PC-3 (cell line): ENCODE results near the gene NKTR. TPM values are rescaled to one million over a fixed set of nuclear protein-coding genes. Genes with fewer than 3 reads are reported as not detected.

Experiments used
- ATAC-seq: fragments of 200-7000 bp; cut with Tn5 transposase; 2 replicates; pipeline ENCODE4 v1.9.1; 2020; ENCODE audit warnings: mild to moderate bottlenecking, moderate library complexity
- BruUV-seq: library from RNA; stranded (reverse); fragments of 400-500 nt; replicated peaks from 2 replicates; lab custom pipeline; 2021; lab: Mats Ljungman, UMichigan
- CTCF ChIA-PET: fragments of 300-600 bp; sonication (Branson Sonifier 250); formaldehyde crosslinking; loops from one replicate; lab custom pipeline; 2022; ENCODE audit warnings: antibody characterized with exemption; lab: Charles Lee
- POLR2A ChIA-PET: fragments of 300-600 bp; sonication (Branson Sonifier 250); formaldehyde crosslinking; loops from one replicate; lab custom pipeline; 2022; ENCODE audit warnings: antibody characterized with exemption; ENCODE audit not compliant: unreplicated experiment; lab: Charles Lee
- DNase-seq: peaks from one replicate; pipeline ENCODE4 v3.0.0-alpha.2; 2015
- H2AFZ ChIP-seq: fragments of 300-600 bp; sonication (generic); 2 replicates; pipeline ENCODE4 v1.6.0; 2016; ENCODE audit warnings: antibody characterized with exemption, low read length
- H3F3A ChIP-seq: fragments of 300-600 bp; sonication (generic); one replicate; pipeline ENCODE4 v1.6.0; 2017; ENCODE audit warnings: antibody characterized with exemption, low read length, control low read depth, mild to moderate bottlenecking; ENCODE audit not compliant: unreplicated experiment
- H3K27ac ChIP-seq: fragments of 300-600 bp; sonication (generic); 2 replicates; pipeline ENCODE4 v1.5.1; 2016; ENCODE audit warnings: mild to moderate bottlenecking, low read length
- H3K27me3 ChIP-seq: fragments of 300-600 bp; sonication (generic); 2 replicates; pipeline ENCODE4 v1.6.1; 2016; ENCODE audit warnings: low read length, mixed read lengths
- H3K36me3 ChIP-seq: fragments of 300-600 bp; sonication (generic); 2 replicates; pipeline ENCODE4 v1.6.1; 2016; ENCODE audit warnings: low read depth, mixed run types, low read length, mixed read lengths
- H3K4me1 ChIP-seq: fragments of 300-600 bp; sonication (generic); 2 replicates; pipeline ENCODE4 v1.5.1; 2016; ENCODE audit warnings: low read length; ENCODE audit not compliant: insufficient read depth
- H3K4me2 ChIP-seq: fragments of 300-600 bp; sonication (generic); 2 replicates; pipeline ENCODE4 v1.6.0; 2016; ENCODE audit warnings: low read length
- H3K4me3 ChIP-seq: fragments of 300-600 bp; sonication (generic); 2 replicates; pipeline ENCODE4 v1.5.1; 2016; ENCODE audit warnings: mild to moderate bottlenecking, low read length, mixed read lengths
- H3K79me2 ChIP-seq: fragments of 300-600 bp; sonication (generic); 2 replicates; pipeline ENCODE4 v1.6.1; 2017; ENCODE audit warnings: low read length, mixed read lengths
- H3K9ac ChIP-seq: fragments of 300-600 bp; sonication (generic); 2 replicates; pipeline ENCODE4 v1.6.0; 2016; ENCODE audit warnings: mild to moderate bottlenecking, low read length
- H3K9me2 ChIP-seq: fragments of 300-600 bp; sonication (generic); replicated peaks from 2 replicates; pipeline ENCODE4 v1.6.1; 2016; ENCODE audit warnings: mixed run types, low read length, mixed read lengths
- H3K9me3 ChIP-seq: fragments of 300-600 bp; sonication (generic); 2 replicates; pipeline ENCODE4 v1.6.1; 2016; ENCODE audit warnings: low read length, mixed read lengths
- H4K20me1 ChIP-seq: fragments of 300-600 bp; sonication (generic); 2 replicates; pipeline ENCODE4 v1.6.1; 2016; ENCODE audit warnings: low read length, mixed read lengths
- CTCF ChIP-seq: fragments of 300-600 bp; sonication (generic); conservative IDR thresholded peaks from 2 replicates; pipeline ENCODE4 v1.5.1; 2017; ENCODE audit warnings: antibody characterized with exemption, low read depth, mild to moderate bottlenecking, low read length
- EZH2 ChIP-seq: fragments of 300-600 bp; sonication (generic); IDR thresholded peaks from one replicate; pipeline ENCODE4 v1.6.1; 2017; ENCODE audit warnings: antibody characterized with exemption, mild to moderate bottlenecking, low read length; ENCODE audit not compliant: unreplicated experiment
- EZH2phosphoT487 ChIP-seq: fragments of 300-600 bp; sonication (generic); IDR thresholded peaks from 2 replicates; pipeline ENCODE4 v1.6.1; 2018; ENCODE audit warnings: mild to moderate bottlenecking, antibody characterized with exemption, low read length, borderline replicate concordance
- intact Hi-C: fragments of 100-400 bp; cut with micrococcal nuclease; formaldehyde crosslinking; loops from 2 replicates; pipeline ENCODE4 v1.9.0; 2023
- total RNA-seq: library from RNA; depleted of rRNA; stranded (reverse); fragments of >200 nt; gene quantifications from 2 replicates; pipeline ENCODE4 v1.2.3, GENCODE V29; 2014

NKTR gene
- total RNA-seq, 1 experiment from 2014 or later: 37.6 TPM

- peak overlapping the region; percentile 100 for H3K4me2 ChIP-seq
- no TSS peak for BruUV-seq
- H3K27me3 ChIP-seq: no peaks in the 10 kb centered on the region
- no peaks in the 10 kb centered on the region for H3F3A ChIP-seq
- peak; percentile 53 for DNase-seq
- peaks cover 28% of the 10 kb centered on the region for H3K4me1 ChIP-seq
- ATAC-seq: peak; percentile 5; the same call in 1 of the 2 replicates
- no peak overlapping the region for H3K9ac ChIP-seq
- no peak overlapping the region for H3K4me3 ChIP-seq
- TF ChIP-seq EZH2: no peak
- TF ChIP-seq EZH2phosphoT487: no peak
- no peak for TF ChIP-seq CTCF
- H3K9me2 ChIP-seq: no peaks in the 10 kb centered on the region
- H3K9me3 ChIP-seq: no peaks in the 10 kb centered on the region
- ChIA-PET CTCF (interaction anchor here (1.3 kb wide), 1 partner anchor 93 kb away, joined by 3 read pairs; no protein-coding TSS in a partner anchor), POLR2A (no interaction called here)
- 0 out of 2 replicates have a peak, but pooled peaks cover 8% of the 10 kb centered on the region for H3K79me2 ChIP-seq
- no peak overlapping the region for H2AFZ ChIP-seq
- H3K36me3 ChIP-seq: peaks cover 14% of the 10 kb centered on the region
- 0 out of 2 replicates have a peak overlapping the region, but pooled peaks have one; percentile 7 for H3K27ac ChIP-seq
- intact Hi-C loops: loop anchor here (1.0 to 2.0 kb wide), 3 partner anchors 51 to 177 kb away; partner anchors contain the start of gene NKTR
- H4K20me1 ChIP-seq: no peaks in the 10 kb centered on the region
These were observed 51.0 kb downstream of the NKTR start for GRCh38 chr3:42651248-42652091.

- ATAC-seq: peak; percentile 0
- H3K9me3 ChIP-seq: no peaks in the 10 kb centered on the region
- no peak for DNase-seq
- no peaks in the 10 kb centered on the region for H3K9me2 ChIP-seq
- H3K4me3 ChIP-seq: no peak overlapping the region
- no peaks in the 10 kb centered on the region for H3K27me3 ChIP-seq
- H2AFZ ChIP-seq: peak overlapping the region; percentile 52; the same call in 1 of the 2 replicates
- CTCF ChIA-PET: interaction anchor here (1.3 kb wide), 1 partner anchor 92 kb away, joined by 3 read pairs; no protein-coding TSS in a partner anchor
- POLR2A ChIA-PET: no interaction called here
- no peaks in the 10 kb centered on the region for H4K20me1 ChIP-seq
- peak overlapping the region; percentile 53 for H3K27ac ChIP-seq
- peaks cover 28% of the 10 kb centered on the region for H3K4me1 ChIP-seq
- H3K79me2 ChIP-seq: 0 out of 2 replicates have a peak, but pooled peaks cover 8% of the 10 kb centered on the region
- peaks cover 9% of the 10 kb centered on the region for H3K36me3 ChIP-seq
- no peaks in the 10 kb centered on the region for H3F3A ChIP-seq
- no peak overlapping the region for H3K9ac ChIP-seq
- no peak for TF ChIP-seq CTCF
- TF ChIP-seq EZH2: no peak
- no peak for TF ChIP-seq EZH2phosphoT487
- H3K4me2 ChIP-seq: peak overlapping the region; percentile 100
- BruUV-seq: no TSS peak
- intact Hi-C loops: loop anchor here (1.0 to 2.0 kb wide), 3 partner anchors 51 to 177 kb away; partner anchors contain the start of gene NKTR
These were observed 51.7 kb downstream of the NKTR start for GRCh38 chr3:42652251-42652610.
